ENCODE data around the gene WDR88. TPM values are rescaled to one million over a fixed set of nuclear protein-coding genes. Genes with fewer than 3 reads are reported as not detected.
A peak's percentile ranks its signal among the peaks of the same experiment; 100 is the strongest.

The WDR88 gene
- total RNA-seq, 1 donor from 2014 or later = not detected

- no peak overlapping the region for H3K4me3 Mint-ChIP-seq (ENCODE audit: unreplicated experiment)
- peak overlapping the region; percentile 21 for H2AFZ ChIP-seq (ENCODE audit: low read depth, low read length)
- peak; percentile 23 for FAIRE-seq
These were observed 12.0 kb downstream of the WDR88 start for GRCh38 chr19:33143897-33144405.

GRCh38 chr19:33146209-33146608 is 14.3 kb downstream of the WDR88 start:
- Histone ChIP-seq H3K79me2 (ENCODE audit: insufficient read depth, low read length) (no peaks in the 10 kb centered on the region), H2AFZ (ENCODE audit: low read depth, low read length) (no peak overlapping the region), H4K20me1 (ENCODE audit: insufficient read depth, low read length) (no peaks in the 10 kb centered on the region), H3K4me3 (ENCODE audit: insufficient read depth, low read depth, low read length) (no peak overlapping the region), H3K9me3 (ENCODE audit: insufficient read depth, low read depth, low read length) (no peaks in the 10 kb centered on the region), H3K4me2 (ENCODE audit: low read length) (no peak overlapping the region), H3K36me3 (ENCODE audit: insufficient read depth, low read length) (no peaks in the 10 kb centered on the region), H3K4me1 (ENCODE audit: insufficient read depth, low read length) (no peaks in the 10 kb centered on the region), H3K27me3 (ENCODE audit: insufficient read depth, low read length) (no peaks in the 10 kb centered on the region), H3K9ac (ENCODE audit: low read length) (no peak overlapping the region), H3K27ac (ENCODE audit: low read depth, low read length) (no peak overlapping the region)
- FAIRE-seq (no peak), DNase-seq (ENCODE audit: low read depth) (no peak)
- Mint-ChIP-seq H3K4me3 (ENCODE audit: unreplicated experiment) (no peak overlapping the region), H3K27me3 (ENCODE audit: low read depth, unreplicated experiment) (peaks cover 21% of the 10 kb centered on the region), H3K36me3 (ENCODE audit: low read depth, unreplicated experiment) (no peaks in the 10 kb centered on the region), H3K9me3 (ENCODE audit: unreplicated experiment) (no peaks in the 10 kb centered on the region), H3K27ac (ENCODE audit: unreplicated experiment) (no peak overlapping the region), H3K4me1 (ENCODE audit: low read depth, unreplicated experiment) (no peaks in the 10 kb centered on the region)
- TF ChIP-seq CTCF (IDR thresholded peaks at IDR 0.05; ENCODE audit: insufficient read depth, low read depth, low read length) (no peak), EZH2 (IDR thresholded peaks at IDR 0.05; ENCODE audit: insufficient read depth, low read length) (no peak)

More at GRCh38 chr19:33143897-33144405, 12.0 kb downstream of the WDR88 start:
- H3K79me2 ChIP-seq (ENCODE audit: insufficient read depth, low read length) = no peaks in the 10 kb centered on the region
- no peaks in the 10 kb centered on the region for H3K9me3 Mint-ChIP-seq (ENCODE audit: unreplicated experiment)
- no peak overlapping the region for H3K9ac ChIP-seq (ENCODE audit: low read length)
- H3K4me2 ChIP-seq (ENCODE audit: low read length) = no peak overlapping the region
- no peaks in the 10 kb centered on the region for H3K27me3 ChIP-seq (ENCODE audit: insufficient read depth, low read length)
- H3K36me3 ChIP-seq (ENCODE audit: insufficient read depth, low read length) = no peaks in the 10 kb centered on the region
- H3K27ac Mint-ChIP-seq (ENCODE audit: unreplicated experiment) = no peak overlapping the region
- no peaks in the 10 kb centered on the region for H3K9me3 ChIP-seq (ENCODE audit: insufficient read depth, low read depth, low read length)
- no peaks in the 10 kb centered on the region for H4K20me1 ChIP-seq (ENCODE audit: insufficient read depth, low read length)
- peaks cover 17% of the 10 kb centered on the region for H3K27me3 Mint-ChIP-seq (ENCODE audit: low read depth, unreplicated experiment)
- DNase-seq (ENCODE audit: low read depth) = no peak
- H3K4me1 ChIP-seq (ENCODE audit: insufficient read depth, low read length) = no peaks in the 10 kb centered on the region
- no peak overlapping the region for H3K27ac ChIP-seq (ENCODE audit: low read depth, low read length)
- no peaks in the 10 kb centered on the region for H3K36me3 Mint-ChIP-seq (ENCODE audit: low read depth, unreplicated experiment)
- no peak overlapping the region for H3K4me3 ChIP-seq (ENCODE audit: insufficient read depth, low read depth, low read length)
- H3K4me1 Mint-ChIP-seq (ENCODE audit: low read depth, unreplicated experiment) = peaks cover 10% of the 10 kb centered on the region
- TF ChIP-seq CTCF (IDR thresholded peaks at IDR 0.05; ENCODE audit: insufficient read depth, low read depth, low read length) (peak; percentile 81), EZH2 (IDR thresholded peaks at IDR 0.05; ENCODE audit: insufficient read depth, low read length) (no peak)

- H3K4me3 ChIP-seq (ENCODE audit: insufficient read depth, low read depth, low read length) = no peak overlapping the region
- H3K4me1 ChIP-seq (ENCODE audit: insufficient read depth, low read length) = no peaks in the 10 kb centered on the region
- Mint-ChIP-seq H3K9me3 (ENCODE audit: unreplicated experiment) (no peaks in the 10 kb centered on the region), H3K4me3 (ENCODE audit: unreplicated experiment) (no peak overlapping the region), H3K4me1 (ENCODE audit: low read depth, unreplicated experiment) (no peaks in the 10 kb centered on the region), H3K27ac (ENCODE audit: unreplicated experiment) (no peak overlapping the region), H3K27me3 (ENCODE audit: low read depth, unreplicated experiment) (peaks cover 17% of the 10 kb centered on the region), H3K36me3 (ENCODE audit: low read depth, unreplicated experiment) (no peaks in the 10 kb centered on the region)
- H4K20me1 ChIP-seq (ENCODE audit: insufficient read depth, low read length) = no peaks in the 10 kb centered on the region
- no peak overlapping the region for H3K9ac ChIP-seq (ENCODE audit: low read length)
- H3K9me3 ChIP-seq (ENCODE audit: insufficient read depth, low read depth, low read length) = no peaks in the 10 kb centered on the region
- no peak overlapping the region for H3K4me2 ChIP-seq (ENCODE audit: low read length)
- no peak overlapping the region for H2AFZ ChIP-seq (ENCODE audit: low read depth, low read length)
- no peaks in the 10 kb centered on the region for H3K36me3 ChIP-seq (ENCODE audit: insufficient read depth, low read length)
- no peak overlapping the region for H3K27ac ChIP-seq (ENCODE audit: low read depth, low read length)
- no peaks in the 10 kb centered on the region for H3K79me2 ChIP-seq (ENCODE audit: insufficient read depth, low read length)
- TF ChIP-seq EZH2 (IDR thresholded peaks at IDR 0.05; ENCODE audit: insufficient read depth, low read length) = no peak
- TF ChIP-seq CTCF (IDR thresholded peaks at IDR 0.05; ENCODE audit: insufficient read depth, low read depth, low read length) = no peak
- FAIRE-seq (no peak), DNase-seq (ENCODE audit: low read depth) (no peak)
- H3K27me3 ChIP-seq (ENCODE audit: insufficient read depth, low read length) = no peaks in the 10 kb centered on the region
These were observed 15.6 kb downstream of the WDR88 start for GRCh38 chr19:33147538-33147937.

Measured in astrocyte (in vitro differentiated cells and primary cell).